ENCODE results near the gene P3H3.
"Not testable (repeated sequence)": the region's sequence is repeated elsewhere in the genome, so short reads cannot be mapped to it uniquely, and the experiment has no call there.

P3H3 gene

DNA sequence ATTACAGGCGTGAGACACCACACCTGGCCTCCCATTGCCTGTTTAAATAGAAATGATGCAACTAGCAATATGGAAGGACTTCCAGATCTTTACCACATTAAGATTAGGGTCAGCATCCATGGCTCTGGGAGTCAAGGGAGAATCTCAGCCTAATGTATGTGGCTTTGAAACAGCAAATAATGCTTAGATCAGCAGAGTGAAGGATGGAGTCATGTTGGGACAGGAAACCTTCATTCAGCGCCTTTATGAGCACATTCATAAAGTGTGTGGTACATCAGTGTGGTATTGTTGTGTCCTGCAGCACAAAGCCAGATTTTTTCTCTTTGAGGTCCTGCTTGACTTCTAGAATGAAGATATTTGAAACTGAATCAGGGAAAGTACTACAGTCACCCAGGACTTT lies 60.2 kb downstream of the P3H3 start:
- no peak for DNase-seq (ENCODE audit: low read depth, low spot score)

DNA sequence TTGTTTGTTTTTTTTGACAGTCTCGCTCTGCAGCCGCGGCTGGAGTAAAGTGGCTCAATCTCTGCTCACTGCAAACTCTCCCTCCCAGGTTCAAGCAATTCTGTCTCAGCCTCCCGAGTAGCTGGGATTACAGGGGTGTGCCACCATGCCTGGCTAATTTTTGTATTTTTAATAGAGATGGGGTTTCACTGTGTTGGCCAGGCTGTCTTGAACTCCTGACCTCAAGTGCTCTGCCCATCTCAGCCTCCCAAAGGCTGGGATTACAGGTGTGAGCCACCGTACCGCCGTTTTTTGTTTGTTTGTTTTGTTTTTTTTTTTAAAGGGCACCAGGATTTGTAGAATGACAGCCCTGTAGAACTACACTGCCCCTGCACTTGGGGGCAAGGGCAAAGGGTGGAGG lies 60.6 kb downstream of the P3H3 start:
- DNase-seq (ENCODE audit: low read depth, low spot score), result not testable (repeated sequence)
